GM18499 (cell line): ENCODE data around the gene CD300A.

ENCODE experiments used
- ATAC-seq: cut with Tn5 transposase; IDR thresholded peaks from one replicate; pipeline ENCODE4 v1.9.1; 2021; ENCODE audit warnings: moderate number of reproducible peaks; ENCODE audit not compliant: insufficient read depth, unreplicated experiment

The CD300A gene

GRCh38 chr17:74439691-74440567, 26.5 kb upstream of the CD300A start:
- ATAC-seq = no peak

GRCh38 chr17:74441537-74441936, 24.9 kb upstream of the CD300A start:
- ATAC-seq = no peak

- no peak for ATAC-seq
Measured at GRCh38 chr17:74442291-74442669, 24.2 kb upstream of the CD300A start.

- no peak for ATAC-seq
Measured at GRCh38 chr17:74442670-74443515, 23.5 kb upstream of the CD300A start.

- no peak for ATAC-seq
Measured at GRCh38 chr17:74443516-74444296, 22.7 kb upstream of the CD300A start.

GRCh38 chr17:74444406-74444805, 22.0 kb upstream of the CD300A start:
- ATAC-seq = no peak

GRCh38 chr17:74445158-74445557, 21.3 kb upstream of the CD300A start:
- ATAC-seq = no peak

- ATAC-seq = no peak
Measured at GRCh38 chr17:74446551-74447500, 19.6 kb upstream of the CD300A start.

GRCh38 chr17:74447628-74448159, 18.7 kb upstream of the CD300A start:
- no peak for ATAC-seq

GRCh38 chr17:74448756-74449155, 17.7 kb upstream of the CD300A start:
- no peak for ATAC-seq

- no peak for ATAC-seq
Measured at GRCh38 chr17:74449306-74449705, 17.1 kb upstream of the CD300A start.

- ATAC-seq = no peak
Measured at GRCh38 chr17:74449773-74450172, 16.7 kb upstream of the CD300A start.

- no peak for ATAC-seq
Measured at GRCh38 chr17:74450231-74450630, 16.2 kb upstream of the CD300A start.

- no peak for ATAC-seq
Measured at GRCh38 chr17:74450925-74451403, 15.5 kb upstream of the CD300A start.

- no peak for ATAC-seq
Measured at GRCh38 chr17:74451557-74451956, 14.9 kb upstream of the CD300A start.

- ATAC-seq = no peak
Measured at GRCh38 chr17:74452033-74452840, 14.2 kb upstream of the CD300A start.

GRCh38 chr17:74452841-74453661, 13.4 kb upstream of the CD300A start:
- ATAC-seq = no peak
